Body of pancreas (tissue), 4 donors: ENCODE results near the gene PCNT. TPM values are rescaled to one million over a fixed set of nuclear protein-coding genes. Genes with fewer than 3 reads are reported as not detected.

Experiments used
- ATAC-seq: fragments of 150-250 bp; one replicate; pipeline ENCODE4 v1.9.1; 2016
- DNase-seq, 4 donors: peaks; one replicate each; pipeline ENCODE4 v3.0.0-alpha.2; 2019
- H3K27ac ChIP-seq, 4 donors: fragments of 200-600 bp; sonication (generic); 1 replicate in 3 of 4; 2 replicates in 1 of 4; pipeline versions ENCODE4 v1.5.1 to v1.6.1; 2016 to 2019; ENCODE audit warnings: mild to moderate bottlenecking in 1 of 4, mixed read lengths in 1 of 4, moderate library complexity in 1 of 4
- H3K27me3 ChIP-seq, 2 donors: fragments of 200-600 bp; sonication (generic); one replicate each; pipeline ENCODE4 v1.6.0; 2016; ENCODE audit warnings: mild to moderate bottlenecking in 1 of 2
- H3K36me3 ChIP-seq, 2 donors: fragments of 200-600 bp; sonication (generic); replicated peaks in 1 of 2; 2 replicates each; pipeline ENCODE4 v1.5.1; 2016; ENCODE audit warnings: low read depth in 2 of 2; ENCODE audit not compliant: insufficient read depth in 1 of 2
- H3K4me1 ChIP-seq: fragments of 200-600 bp; sonication (generic); one replicate; pipeline ENCODE4 v1.6.0; 2016
- H3K4me3 ChIP-seq, 2 donors: fragments of 200-600 bp; sonication (generic); 1 replicate in 1 of 2; 2 replicates in 1 of 2; pipeline ENCODE4 v1.5.1; 2016 to 2019
- H3K9me3 ChIP-seq, 3 donors: fragments of 200-600 bp; sonication (generic); 1 replicate in 2 of 3; 2 replicates in 1 of 3; pipeline ENCODE4 v1.5.1; 2016
- CTCF ChIP-seq, 7 experiments: fragments of 450-650 bp in 4 of 7; fragments of 200-600 bp in 3 of 7; sonication (generic) in 3 of 7; IDR thresholded peaks; one replicate each; pipeline ENCODE4 v1.5.1; 2016 to 2019; ENCODE audit warnings: antibody characterized with exemption in 7 of 7
- POLR2A ChIP-seq, 3 donors: fragments of 450-650 bp; IDR thresholded peaks; one replicate each; pipeline ENCODE4 v1.6.1; 2016; ENCODE audit warnings: antibody characterized with exemption in 3 of 3, mild to moderate bottlenecking in 2 of 3
- WGBS, 2 donors: methylation state at CpG; one replicate each; pipeline ENCODE4 v1.1.5; 2017; 5-methylcytosine and 5-hydroxymethylcytosine counted together
- intact Hi-C: fragments of 100-400 bp; cut with DNase I; formaldehyde crosslinking; loops from one replicate; pipeline ENCODE4 v1.15.1; 2023
- total RNA-seq, 2 donors: library from RNA; depleted of rRNA; stranded (reverse); fragments of >200 nt; gene quantifications; one replicate each; pipeline ENCODE4 v1.1.0, GENCODE V29; 2016

The PCNT gene
- total RNA-seq, 2 donors from 2014 or later: 11.9 to 28.0 TPM

DNA sequence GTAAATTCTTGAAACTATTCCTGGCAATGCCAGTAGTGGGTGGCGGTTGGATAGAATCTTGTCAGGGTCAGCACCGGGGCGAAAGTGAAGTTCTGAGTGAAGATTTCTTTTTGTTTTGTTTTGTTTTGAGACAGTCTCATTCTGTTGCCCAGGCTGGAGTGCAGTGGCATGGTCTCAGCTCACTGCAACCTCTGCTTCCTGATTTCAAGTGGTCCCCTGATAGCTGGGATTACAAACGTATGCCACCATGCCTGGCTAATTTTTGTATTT lies 33.3 kb downstream of the PCNT start:
- Histone ChIP-seq H3K36me3 (peaks cover 0 to 20% of the 10 kb centered on the region in 2 donors), H3K4me1 (no peaks in the 10 kb centered on the region), H3K27me3 (no peaks in the 10 kb centered on the region), H3K27ac (no peak overlapping the region), H3K9me3 (no peaks in the 10 kb centered on the region), H3K4me3 (no peak overlapping the region)
- ATAC-seq (no peak), DNase-seq (no peak)
- TF ChIP-seq POLR2A (IDR thresholded peaks at IDR 0.05) (no peak), CTCF (IDR thresholded peaks at IDR 0.05) (no peak)
- WGBS, 2 donors: 87 to 96% methylated on average over 4 of the region's 4 CpGs
- intact Hi-C loops: no loop called here

DNA sequence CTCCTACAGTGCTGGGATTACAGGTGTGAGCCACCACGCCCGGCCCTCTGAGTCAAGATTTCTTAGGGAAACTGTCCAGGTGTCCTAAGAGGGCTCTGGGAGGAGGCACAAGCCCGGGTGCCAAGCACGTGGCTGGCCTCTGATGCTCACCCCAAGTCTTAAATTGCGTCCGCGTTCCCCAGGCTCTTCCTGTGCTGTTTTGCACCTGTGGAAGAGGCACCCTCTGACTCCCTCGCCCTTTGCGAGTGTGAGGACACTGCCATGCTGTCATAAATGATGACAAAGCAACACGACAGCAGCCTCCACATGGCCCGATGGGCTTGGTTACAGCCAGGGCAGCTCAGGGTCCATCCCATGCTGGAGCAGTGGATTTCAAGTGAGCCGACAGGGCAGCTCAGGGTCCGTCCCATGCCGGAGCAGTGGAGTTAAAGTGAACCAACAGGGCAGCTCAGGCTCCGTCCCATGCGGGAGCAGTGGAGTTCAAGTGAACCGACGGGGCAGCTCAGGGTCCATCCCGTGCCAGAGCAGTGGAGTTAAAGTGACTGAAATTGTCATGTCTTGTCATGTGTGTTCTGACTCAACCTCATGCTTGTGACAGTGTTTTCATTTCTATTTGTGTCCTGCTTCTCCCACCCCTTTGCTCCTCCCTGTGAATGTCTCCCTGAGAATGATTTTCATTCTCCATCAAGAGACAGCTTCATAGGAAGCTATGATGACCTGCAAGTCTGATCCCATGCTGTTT lies 33.9 kb downstream of the PCNT start:
- DNase-seq: no peak
- H3K4me3 ChIP-seq: no peak overlapping the region
- TF ChIP-seq CTCF (IDR thresholded peaks at IDR 0.05) (no peak), POLR2A (IDR thresholded peaks at IDR 0.05) (no peak)
- no peak for ATAC-seq
- WGBS, 2 donors: 88 to 95% methylated on average over 14 to 19 of the region's 19 CpGs
- H3K27me3 ChIP-seq: no peaks in the 10 kb centered on the region
- no peaks in the 10 kb centered on the region for H3K9me3 ChIP-seq
- no peaks in the 10 kb centered on the region for H3K4me1 ChIP-seq
- intact Hi-C loops: no loop called here
- peaks cover 0 to 20% of the 10 kb centered on the region in 2 donors for H3K36me3 ChIP-seq
- H3K27ac ChIP-seq: no peak overlapping the region

DNA sequence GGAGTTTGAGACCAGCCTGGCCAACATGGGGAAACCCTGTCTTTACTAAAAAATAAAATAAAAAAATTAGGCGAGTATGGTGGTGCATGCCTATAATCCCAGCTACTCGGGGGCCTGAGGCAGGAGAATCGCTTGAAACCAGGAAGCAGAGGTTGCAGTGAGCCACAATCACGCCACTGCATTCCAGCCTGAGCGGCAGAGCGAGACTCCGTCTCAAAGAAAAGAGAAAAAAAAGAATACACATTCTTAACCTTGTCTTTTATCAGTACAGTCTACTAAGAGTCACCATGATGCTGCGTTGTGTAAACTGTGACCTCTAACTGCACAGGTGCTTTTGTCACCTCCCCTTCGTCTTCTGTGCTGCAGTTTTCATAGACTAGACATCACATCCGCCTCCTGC lies 37.2 kb downstream of the PCNT start:
- no peak for DNase-seq
- Histone ChIP-seq H3K4me1 (no peaks in the 10 kb centered on the region), H3K4me3 (no peak overlapping the region), H3K9me3 (no peaks in the 10 kb centered on the region), H3K27me3 (no peaks in the 10 kb centered on the region), H3K27ac (no peak overlapping the region), H3K36me3 (peaks cover 0 to 13% of the 10 kb centered on the region in 2 donors)
- 92% methylated on average over 10 of the region's 10 CpGs for WGBS, 2 donors
- no peak for TF ChIP-seq POLR2A (IDR thresholded peaks at IDR 0.05)
- no peak for TF ChIP-seq CTCF (IDR thresholded peaks at IDR 0.05)
- intact Hi-C loops: no loop called here
- ATAC-seq: no peak

- no peaks in the 10 kb centered on the region for H3K9me3 ChIP-seq
- H3K27me3 ChIP-seq: no peaks in the 10 kb centered on the region
- TF ChIP-seq POLR2A (IDR thresholded peaks at IDR 0.05) (no peak), CTCF (IDR thresholded peaks at IDR 0.05) (no peak)
- no peak for DNase-seq
- no peak overlapping the region for H3K4me3 ChIP-seq
- intact Hi-C loops: no loop called here
- no peak overlapping the region for H3K27ac ChIP-seq
- H3K36me3 ChIP-seq: peaks cover 0 to 19% of the 10 kb centered on the region in 2 donors
- H3K4me1 ChIP-seq: no peaks in the 10 kb centered on the region
- ATAC-seq: no peak
- WGBS, 2 donors: 83 to 93% methylated on average over 10 of the region's 10 CpGs
These were observed 38.0 kb downstream of the PCNT start for GRCh38 chr21:46361935-46362334.

- no peak for TF ChIP-seq CTCF (IDR thresholded peaks at IDR 0.05)
- no peak for TF ChIP-seq POLR2A (IDR thresholded peaks at IDR 0.05)
- Histone ChIP-seq H3K36me3 (peaks cover 0 to 17% of the 10 kb centered on the region in 2 donors), H3K27ac (no peak overlapping the region), H3K27me3 (no peaks in the 10 kb centered on the region), H3K9me3 (no peaks in the 10 kb centered on the region), H3K4me1 (no peaks in the 10 kb centered on the region), H3K4me3 (no peak overlapping the region)
- DNase-seq: no peak
- 58 to 62% methylated on average over 13 to 15 of the region's 15 CpGs for WGBS, 2 donors
- no peak for ATAC-seq
- intact Hi-C loops: no loop called here
These were observed 39.0 kb downstream of the PCNT start for GRCh38 chr21:46362946-46363345.
